SIG-M5 (cell line): ENCODE results near the gene PSENEN.

ENCODE experiments used
- DNase-seq: peaks from one replicate; lab custom pipeline; 2025; lab: John Stamatoyannopoulos, UW

Gene PSENEN, protein sequence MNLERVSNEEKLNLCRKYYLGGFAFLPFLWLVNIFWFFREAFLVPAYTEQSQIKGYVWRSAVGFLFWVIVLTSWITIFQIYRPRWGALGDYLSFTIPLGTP

GRCh38 chr19:35745328-35746086 is at the start of gene PSENEN, which contains the start of gene U2AF1L4:
TSS of gene PSENEN (plus strand) at chr19:35745651. CDS start at chr19:35745931, 280 bp downstream.
TSS of gene U2AF1L4 (minus strand) at chr19:35745418. CDS start at chr19:35745391, 27 bp downstream.
- peak; percentile 77 for DNase-seq

DNA sequence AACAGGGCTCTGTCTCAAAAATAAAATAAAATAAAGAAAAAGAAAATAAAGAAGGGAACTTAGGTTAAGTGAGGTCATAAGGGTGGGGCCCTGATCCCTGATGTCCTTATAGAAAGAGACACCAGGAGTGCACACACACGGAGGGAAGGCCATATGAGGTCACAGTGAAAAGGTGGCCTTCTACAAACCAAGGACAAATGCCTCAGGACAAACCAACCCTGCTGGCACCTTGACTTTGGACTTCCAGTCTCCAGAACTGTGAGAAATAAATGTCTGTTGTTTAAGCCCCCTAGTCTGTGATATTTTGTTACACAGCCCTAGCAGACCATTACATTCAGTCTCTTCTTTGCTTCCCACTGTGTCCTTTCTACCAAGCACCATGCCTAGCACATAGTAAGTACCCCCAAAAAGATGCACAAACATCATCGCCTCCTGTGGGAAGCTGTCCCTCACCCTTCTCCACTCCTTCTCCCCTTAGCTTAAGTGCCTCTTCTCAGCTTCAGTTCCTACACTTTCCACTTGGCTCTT is 49.5 kb upstream of the PSENEN start:
- DNase-seq: no peak

DNA sequence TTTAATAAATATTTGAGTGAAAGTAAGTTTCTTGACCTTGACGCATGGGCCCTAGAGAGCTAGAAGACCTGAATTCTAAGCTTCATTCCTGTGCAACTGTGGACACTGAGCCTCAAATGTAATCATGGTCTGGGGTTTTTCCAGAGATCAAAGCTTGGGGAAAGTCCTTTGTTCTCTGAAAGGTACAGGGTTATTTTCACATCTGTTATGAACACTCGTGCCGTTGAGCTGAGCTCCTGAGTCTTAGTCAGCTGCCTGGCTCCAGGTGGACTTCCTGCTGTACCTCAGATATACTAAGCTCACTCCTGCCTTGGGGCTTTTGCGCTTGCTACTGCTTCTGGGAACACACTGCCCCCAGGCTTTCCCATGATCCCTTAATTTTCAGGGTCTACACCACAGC is 48.6 kb upstream of the PSENEN start:
- DNase-seq: no peak

- DNase-seq: peak; percentile 82
Observed at GRCh38 chr19:35702223-35703012, 43.0 kb upstream of the PSENEN start.

DNA sequence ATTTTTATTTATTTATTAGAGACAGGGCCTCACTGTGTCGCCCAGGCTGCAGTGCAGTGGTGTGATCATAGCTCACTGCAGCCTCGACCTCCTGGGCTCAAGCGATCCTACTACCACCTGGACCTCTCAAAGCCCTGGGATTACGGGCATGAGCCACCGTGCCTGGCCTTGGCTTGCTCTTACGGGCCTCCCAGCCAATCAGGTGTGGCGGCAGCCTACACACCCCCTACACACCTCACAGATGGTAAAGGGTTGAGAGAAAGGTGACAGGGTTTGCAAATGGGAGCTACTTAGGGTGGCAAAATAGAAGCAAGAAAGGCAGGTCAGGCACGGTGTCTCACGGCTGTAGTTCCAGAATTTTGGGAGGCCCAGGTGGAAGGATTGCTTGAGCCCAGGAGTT is 42.1 kb upstream of the PSENEN start:
- no peak for DNase-seq

GRCh38 chr19:35704218-35704617 is 41.2 kb upstream of the PSENEN start, which contains the start of gene ZBTB32:
TSS of gene ZBTB32 (plus strand) at chr19:35704558. CDS start at chr19:35714627, 10,069 bp downstream.
- no peak for DNase-seq

- DNase-seq: no peak
Observed at GRCh38 chr19:35708391-35708790, 37.1 kb upstream of the PSENEN start.

GRCh38 chr19:35710784-35711723 is 34.4 kb upstream of the PSENEN start:
- DNase-seq: no peak

- no peak for DNase-seq
Observed at GRCh38 chr19:35712567-35713505, 32.6 kb upstream of the PSENEN start.

GRCh38 chr19:35713506-35713850 is 32.0 kb upstream of the PSENEN start:
- no peak for DNase-seq

DNA sequence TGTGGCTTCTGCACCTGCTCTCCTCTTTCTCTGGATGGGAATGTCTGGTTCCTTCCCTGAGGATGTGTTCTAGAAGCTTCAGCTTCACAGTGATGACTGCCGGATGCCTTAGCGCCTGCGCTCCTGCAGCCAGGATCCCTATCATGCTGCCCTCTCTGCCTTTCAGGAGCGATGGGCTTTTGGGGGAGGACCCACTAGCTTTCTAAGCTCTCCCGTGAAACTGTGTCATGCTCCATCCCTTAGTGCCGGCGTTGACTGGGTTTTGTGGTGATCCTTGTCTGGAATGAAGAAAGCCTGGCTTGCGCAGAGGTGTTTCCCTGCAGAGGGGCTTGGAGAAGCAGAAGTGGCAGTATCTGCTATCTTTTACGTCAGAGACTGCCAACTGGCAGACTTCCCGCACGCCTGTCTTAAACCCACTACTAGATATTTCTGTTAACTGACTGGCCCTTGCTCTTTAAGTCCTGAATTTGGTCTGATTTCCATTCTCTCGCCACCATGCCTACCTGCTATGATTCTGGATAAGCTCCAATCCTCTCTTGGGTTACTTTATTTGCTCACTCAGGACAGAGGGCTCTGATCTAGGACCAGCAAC is 31.5 kb upstream of the PSENEN start:
- no peak for DNase-seq

- DNase-seq: no peak
Observed at GRCh38 chr19:35714601-35715354, 30.7 kb upstream of the PSENEN start.

GRCh38 chr19:35715355-35715809 is 30.1 kb upstream of the PSENEN start:
- no peak for DNase-seq

- no peak for DNase-seq
Observed at GRCh38 chr19:35715981-35716800, 29.3 kb upstream of the PSENEN start.

GRCh38 chr19:35716801-35717664 is 28.4 kb upstream of the PSENEN start:
- peak; percentile 75 for DNase-seq

GRCh38 chr19:35717665-35718344 is 27.6 kb upstream of the PSENEN start, which contains the start of gene KMT2B:
TSS of gene KMT2B (plus strand) at chr19:35718003. CDS start at chr19:35718019, 16 bp downstream.
- no peak for DNase-seq
